Stimulated activated CD4-positive, alpha-beta T cell treated with anti-CD3 and anti-CD28 coated beads, TNF-alpha, amount 100 ng/mL, for 24 hours (primary cell): Measurements from ENCODE around the gene SMC1B.
"Not testable (repeated sequence)": the region's sequence is repeated elsewhere in the genome, so short reads cannot be mapped to it uniquely, and the experiment has no call there.

ENCODE experiments used
- DNase-seq, 3 experiments: peaks; one replicate each; pipeline ENCODE4 v3.0.0-alpha.2; 2020; ENCODE audit warnings: low read depth in 3 of 3

SMC1B gene

DNA sequence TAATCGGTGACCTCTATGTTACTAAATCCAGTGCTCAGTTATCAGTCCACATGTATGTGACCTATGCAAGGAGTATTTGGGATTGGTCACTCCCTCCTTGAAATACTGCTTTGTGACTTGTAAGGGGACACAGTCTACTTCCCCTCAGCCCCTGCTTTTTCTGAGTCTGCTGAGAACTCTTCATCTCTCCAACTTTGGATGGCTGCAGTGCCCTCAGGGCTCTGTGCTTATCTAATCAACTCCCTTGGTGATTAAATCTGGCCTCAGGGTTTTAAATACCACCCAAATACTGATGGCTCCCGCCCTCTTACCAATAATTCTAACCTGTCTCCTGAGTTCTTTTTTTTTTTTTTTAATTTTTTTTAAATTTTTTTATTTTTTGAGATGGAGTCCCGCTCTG lies 63.5 kb downstream of the SMC1B start:
- no peak for DNase-seq

DNA sequence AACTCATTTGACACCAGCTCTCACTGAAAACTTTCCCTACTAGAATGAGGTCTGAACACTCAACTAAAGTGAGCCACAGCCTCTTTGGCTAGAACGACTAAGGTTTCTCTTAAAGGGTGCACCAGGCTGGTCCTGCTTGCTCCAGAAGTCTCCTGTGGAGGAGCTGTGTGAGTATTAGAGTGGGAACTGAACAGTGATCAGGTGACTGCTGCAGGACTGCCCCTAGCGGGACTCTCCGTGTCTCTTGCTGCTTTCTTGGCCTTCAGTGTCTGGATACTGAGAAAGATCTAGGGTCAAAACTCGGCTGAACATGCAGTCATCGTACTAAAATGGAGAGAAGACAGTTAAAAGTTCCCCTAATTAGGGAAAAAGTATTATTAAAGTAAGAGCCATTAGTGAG lies 69.1 kb downstream of the SMC1B start:
- DNase-seq = no peak

DNA sequence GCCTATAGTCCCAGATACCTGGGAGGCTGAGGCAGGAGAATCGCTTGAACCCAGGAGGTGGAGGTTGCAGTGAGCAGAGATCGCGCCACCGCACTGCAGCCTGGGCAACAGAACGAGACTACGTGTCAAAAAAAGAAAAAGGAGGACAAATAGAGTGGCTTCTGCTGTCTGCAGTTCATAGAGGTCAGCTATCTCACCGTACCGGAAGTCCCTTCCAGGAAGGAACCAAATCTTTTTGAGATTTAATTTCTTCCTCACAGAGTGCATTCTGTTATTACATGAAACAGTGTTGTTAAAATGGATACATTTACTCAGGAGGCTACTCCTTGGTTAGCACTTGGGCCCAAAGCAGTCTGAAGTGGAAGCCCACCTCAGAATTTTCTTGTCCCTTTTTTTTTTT lies 70.3 kb downstream of the SMC1B start:
- DNase-seq = no peak

DNA sequence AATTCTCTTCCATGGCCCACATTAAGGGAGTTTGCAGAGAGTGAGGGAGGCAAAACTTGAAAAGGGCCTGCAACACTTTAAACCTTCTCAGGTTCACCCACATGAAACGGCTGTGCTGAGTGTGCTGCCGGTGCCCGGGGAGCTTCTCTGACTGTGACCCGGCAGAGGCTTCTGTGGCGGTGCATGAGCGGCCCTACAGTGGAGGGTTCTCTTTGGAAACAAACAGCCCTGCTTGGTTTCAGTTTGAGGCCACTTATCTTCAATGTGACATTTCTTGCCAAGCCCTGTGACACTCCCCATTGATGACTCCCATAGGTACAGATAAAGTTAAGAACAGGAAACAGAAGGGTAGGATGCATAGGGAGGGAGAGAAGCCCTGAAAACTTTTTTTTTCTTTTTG lies 71.9 kb downstream of the SMC1B start:
- DNase-seq = peak; percentile 22 to 55 (median 28)

DNA sequence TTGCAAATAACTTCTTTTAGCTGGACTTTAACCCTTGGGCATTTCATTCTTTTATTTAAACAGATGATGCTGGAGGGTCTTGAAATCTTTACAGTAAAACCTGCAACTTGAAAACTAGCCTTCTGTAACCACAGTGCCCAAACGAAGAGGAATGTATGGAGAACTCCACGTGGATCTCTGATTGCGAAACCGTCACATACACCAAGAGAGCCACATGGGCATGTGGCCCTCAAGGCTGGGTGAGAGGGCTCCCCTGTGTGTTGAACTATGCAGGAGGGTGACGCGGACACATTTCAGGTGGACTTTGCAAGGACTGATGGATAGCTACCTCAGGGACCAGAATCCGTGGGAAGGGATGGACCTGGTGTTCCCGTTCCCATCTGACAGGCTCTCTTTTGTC lies 73.1 kb downstream of the SMC1B start:
- no peak for DNase-seq

DNA sequence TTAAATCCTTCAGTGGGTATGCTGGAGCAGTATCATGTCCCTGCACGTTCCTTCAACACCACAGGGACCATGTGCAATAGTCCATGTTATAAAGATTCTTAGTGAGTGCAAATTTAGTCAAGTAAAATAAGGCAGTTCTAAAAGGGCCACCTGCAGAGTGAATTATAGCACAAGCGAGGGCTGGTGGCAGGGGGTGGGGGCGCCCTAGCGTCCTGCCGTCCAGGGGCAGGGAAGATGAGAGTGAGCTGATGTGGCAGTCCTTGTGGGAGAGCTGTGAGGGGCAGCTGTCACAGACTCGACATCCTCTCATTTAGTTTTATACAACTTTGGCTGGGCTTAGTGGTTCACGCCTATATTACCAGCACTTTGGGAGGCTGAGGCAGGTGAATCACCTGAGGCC lies 74.6 kb downstream of the SMC1B start:
- no peak for DNase-seq

DNA sequence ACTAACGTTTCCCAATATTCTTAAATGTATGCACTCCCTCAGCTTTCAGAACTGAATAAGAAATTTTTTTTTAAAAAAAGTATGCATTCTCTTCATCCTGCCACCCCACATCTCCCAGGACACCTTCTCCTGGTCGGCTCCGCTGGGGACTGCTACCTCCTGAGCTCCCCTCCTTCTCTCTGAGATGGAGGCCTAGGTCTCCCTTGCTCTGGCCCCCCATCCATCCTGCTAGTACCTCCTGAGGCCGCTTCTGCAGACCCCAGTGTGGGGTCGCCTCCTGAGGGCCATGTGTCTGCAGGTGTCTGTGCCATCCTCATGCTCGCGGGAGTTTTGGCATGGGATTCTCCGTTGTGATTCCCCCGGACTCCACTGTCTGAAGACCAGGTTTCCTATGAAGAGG lies 75.9 kb downstream of the SMC1B start:
- DNase-seq = no peak

DNA sequence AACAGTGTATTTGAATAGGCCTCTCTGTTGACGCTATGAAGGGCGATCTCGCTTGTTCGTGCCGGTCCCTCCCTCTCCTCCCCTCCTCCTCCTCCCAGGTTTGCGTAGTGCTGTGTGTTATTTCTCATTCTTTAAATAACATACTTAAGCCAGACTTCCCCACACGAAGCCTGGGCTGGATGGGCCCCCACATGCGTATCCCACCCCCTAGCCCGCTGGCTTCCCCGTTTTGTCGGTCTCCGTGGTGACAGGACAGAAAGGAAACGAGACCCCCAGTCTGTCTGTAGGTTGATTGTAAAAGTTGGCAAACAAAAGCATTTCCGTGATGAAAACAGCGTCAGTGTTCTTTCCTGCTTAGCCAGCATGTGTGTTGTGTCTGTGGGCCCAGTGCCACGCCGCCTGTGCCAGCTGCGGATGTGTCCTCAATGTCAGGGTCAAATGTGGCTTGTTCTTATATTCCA lies 76.4 kb downstream of the SMC1B start:
- DNase-seq = no peak

DNA sequence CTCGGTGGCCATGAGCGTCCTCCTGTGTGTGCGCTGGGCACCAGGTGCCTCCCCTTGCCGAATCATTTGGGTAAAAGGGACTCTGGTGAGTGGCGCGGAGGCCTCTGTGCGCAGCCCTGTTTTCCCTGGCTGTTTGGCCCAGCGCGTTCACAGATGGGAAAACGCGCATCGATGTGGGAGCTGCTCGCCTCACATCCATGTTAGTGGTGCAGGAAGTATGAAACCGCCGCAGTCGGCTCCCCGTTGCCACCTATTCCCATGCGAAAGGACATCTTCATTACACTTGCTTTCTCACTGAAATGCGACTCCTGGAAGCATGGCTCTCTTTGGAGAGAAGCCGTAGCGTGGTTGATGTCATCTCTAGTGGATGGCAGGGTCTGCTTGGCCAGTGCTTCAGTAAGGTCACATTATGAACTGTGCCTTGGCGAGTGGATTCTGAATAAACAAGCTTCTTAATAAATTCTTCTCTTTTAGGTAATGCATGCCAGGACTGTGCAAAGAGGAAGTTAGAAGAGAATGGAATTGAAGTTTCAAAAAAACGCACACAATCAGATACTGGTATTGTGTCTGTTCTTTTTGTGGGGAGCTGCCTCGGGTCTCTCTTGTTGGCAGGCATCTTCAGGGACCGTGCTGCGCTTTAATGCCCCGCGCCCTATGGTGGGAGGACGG lies 77.4 kb downstream of the SMC1B start:
- no peak for DNase-seq

DNA sequence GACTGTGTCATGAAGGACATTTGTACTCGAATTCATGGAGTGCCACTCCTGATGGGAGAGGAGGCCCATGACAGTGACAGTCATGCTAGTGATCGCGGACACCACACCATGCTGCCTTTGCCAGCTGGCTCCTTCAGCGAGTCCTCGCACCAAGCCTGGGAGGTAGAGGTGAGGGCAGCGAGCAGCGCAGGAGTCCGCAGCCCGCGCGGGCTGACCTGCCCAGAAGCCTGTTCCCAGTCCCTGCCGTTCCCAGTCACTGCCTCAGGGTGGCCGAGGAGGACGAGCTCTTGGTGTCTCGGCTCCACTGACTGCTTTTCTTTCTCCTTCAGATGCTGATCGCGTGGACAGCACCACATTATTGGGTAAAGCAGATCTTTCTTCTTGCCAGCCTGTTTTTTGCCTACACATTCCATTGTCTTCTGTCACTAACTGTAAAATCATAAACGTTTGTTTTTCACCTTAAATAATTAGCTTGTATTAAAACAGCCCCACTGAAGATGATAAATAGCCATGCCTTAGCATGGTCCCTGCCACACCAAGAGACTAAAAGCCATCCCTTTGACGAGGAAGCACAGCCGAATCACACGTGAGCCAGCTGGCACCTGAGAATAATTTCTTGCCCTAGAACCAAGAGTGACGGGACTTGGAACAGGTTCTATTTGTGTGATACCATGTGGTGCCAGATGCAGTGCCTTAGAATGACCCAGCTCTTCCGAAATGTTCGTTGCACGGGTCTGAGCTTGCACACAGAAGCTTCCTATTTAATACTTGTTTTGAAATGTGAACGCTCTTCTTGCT lies 78.2 kb downstream of the SMC1B start:
- no peak for DNase-seq

DNA sequence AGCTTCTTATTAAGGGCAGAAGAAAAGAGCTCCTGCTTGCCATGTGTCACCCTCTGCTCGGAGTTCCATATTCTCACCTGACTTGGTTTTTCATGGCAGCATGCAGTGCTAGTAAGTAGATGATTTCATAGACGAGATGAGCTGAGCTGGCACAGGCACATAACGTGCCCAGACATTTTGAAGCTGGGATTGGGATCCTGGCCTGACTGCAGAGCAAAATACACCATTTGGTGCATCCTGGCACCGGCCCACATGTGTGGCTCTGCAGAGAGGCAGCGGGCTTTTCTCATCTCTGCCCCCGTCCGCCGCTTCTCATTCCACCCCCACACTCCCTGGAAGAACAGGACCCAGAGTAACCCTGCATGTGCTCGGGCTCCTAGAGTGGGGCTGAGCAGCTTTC lies 78.9 kb downstream of the SMC1B start:
- no peak for DNase-seq

DNA sequence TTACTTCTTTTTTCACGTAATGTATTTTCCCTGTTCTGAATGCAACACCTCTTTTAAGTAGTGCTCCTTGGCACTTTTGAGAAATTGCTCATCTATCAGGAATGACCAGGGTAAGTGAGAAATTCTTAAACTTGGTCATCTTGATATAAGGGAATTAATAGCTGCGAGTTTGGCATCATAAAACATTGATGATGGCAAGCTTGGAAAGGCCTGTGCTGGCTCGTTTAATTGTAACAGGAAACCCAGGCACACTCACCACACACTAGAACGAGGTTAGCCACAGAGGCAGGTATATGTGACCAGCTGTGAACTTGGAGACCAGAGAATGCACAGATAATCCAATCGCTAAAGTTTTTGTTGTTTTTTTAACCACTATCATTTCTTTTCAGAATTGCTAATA lies 79.3 kb downstream of the SMC1B start:
- no peak for DNase-seq

DNA sequence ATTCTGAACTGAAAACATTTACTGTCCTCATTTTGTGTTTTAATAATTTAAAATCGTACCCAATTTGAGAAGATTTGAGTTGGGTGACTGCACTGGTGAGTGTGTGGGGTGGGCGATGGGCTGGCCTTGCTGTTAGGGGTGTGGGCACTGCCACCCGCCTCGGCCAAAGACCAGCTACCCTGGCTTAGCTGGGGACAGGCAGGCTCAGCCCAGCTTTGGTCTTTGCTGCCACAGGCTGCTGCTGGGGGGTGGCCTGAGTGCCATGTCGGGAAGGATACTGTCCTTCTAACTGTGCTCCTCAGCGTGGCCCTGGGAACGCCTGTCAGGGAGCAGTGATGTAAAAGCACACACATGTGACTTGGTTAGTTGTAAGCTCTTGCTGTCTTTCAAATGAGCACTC lies 81.4 kb downstream of the SMC1B start:
- DNase-seq = no peak

DNA sequence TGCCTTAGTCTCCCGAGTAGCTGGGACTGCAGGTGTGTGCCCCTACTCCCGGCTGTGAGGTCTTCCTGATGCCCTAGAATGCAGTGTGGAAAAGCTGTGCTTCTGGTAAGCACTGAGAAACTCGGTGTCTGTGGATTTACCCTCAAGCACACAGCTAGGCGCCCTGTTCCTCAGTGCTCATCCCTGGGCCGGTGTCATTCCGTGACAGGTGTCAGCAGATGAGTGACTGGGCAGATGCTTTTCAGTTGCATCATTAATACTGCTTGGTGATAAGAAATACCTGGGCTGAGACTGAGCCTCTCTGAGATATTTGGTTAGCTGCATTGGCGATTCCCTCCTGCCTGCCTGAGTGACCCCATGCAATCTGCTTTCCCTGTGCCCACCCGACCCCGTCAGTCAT lies 81.9 kb downstream of the SMC1B start:
- DNase-seq = no peak

DNA sequence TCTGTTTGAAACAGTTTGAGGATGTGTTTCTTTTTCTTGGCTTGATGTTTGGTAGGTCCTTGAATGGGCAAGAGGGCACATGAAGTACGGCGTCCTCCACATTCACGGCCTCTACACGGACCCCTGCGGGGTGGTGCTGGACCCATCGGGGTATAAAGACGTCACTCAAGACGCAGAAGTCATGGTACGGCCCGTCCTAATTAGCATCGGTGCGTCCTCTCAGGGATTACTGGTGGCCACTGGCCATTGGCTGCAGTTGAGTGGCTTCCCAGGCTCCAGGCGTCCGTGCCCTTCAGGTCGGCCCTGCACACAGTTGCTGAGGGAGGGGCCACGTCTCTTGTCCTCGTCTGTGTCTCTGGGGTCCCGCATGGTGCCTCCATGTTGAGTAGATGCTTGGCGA lies 82.9 kb downstream of the SMC1B start:
- DNase-seq = no peak

DNA sequence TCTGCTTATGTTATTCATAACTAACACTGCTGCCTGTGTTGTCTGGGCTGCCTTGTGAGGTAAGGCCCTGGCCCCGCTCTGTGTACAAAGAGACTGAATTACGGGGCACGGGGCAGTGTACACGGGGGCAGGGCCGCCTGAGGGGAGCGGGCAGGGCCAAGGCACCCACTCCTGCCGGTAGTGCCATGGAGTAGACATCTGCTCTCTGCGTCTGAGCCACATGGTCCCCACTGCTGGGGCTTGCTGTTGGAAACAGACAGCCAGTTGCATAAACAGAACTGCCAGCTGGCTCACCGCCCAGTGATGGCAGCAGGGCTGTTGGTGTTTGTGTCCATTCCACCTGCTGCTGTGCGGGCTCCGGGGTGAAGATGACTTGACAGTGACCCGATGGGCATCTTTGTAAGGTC lies 83.9 kb downstream of the SMC1B start:
- DNase-seq = no peak

DNA sequence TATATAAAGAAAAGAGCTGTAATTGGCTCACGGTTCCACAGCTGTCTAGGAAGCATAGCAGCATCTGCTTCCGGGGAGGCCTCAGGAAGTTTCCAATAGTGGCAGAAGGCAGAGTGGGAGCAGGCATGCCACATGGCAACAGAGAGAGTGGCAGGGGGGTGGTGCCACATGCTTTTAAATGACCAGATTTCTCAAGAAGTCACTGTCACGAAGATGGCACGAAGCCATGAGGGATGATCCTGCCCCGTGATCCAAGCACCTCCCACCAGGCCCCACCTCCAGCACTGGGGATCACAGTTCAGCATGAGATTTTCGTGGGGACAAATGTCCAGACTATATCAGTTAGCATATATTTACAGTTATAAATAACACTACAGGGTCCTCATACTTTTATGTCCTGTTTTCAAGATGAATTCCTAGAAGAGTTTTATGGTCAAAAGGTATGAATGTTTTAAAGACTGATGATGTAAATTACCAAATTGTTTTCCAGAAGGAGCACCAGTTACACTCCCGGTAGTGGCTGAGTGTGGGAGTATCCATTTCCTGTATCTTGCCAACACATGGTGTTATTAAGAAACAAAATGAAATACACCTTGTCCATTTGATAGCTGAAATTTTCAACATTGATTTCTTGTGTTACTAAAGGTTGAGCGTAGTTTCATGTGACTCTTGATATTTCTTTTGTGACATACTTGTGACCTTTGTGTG lies 84.4 kb downstream of the SMC1B start:
- no peak for DNase-seq

DNA sequence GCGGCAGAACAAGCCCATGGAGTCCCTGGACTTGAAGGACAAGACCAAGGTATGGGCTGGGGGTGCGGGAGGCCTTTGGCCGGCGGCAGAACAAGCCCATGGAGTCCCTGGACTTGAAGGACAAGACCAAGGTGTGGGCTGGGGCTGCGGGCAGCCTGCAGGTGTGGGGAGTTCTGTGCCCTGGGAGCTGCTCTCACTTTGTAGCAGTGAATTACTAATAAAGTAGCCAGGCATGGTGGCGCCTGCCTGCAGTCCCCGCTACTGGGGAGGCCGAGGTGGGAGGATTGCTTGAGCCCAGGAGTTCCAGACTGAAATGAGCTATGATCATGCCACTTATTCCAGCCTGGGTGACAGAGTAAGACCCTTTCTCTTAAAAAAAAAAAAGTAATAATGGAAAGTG lies 85.1 kb downstream of the SMC1B start:
- DNase-seq = not testable (repeated sequence)

DNA sequence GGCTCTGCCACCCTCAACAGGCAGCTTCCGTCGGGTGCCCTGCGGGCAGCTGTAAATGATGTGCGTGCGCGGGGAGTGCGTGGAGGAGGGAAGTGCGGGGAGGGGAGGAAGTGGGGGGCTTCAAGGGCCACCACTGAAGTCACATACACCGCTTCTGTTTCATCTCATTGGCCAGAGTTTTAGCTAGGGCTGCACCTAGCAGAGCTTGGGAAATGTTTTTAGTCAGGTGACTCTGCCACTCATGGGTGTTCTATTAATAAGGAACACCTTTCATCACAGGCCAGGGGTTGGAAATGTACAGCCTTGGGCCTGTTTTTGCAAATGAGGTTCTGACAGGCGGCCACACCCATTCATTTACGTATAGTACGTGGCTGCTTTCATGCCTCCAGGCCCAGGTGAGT lies 89.1 kb downstream of the SMC1B start:
- no peak for DNase-seq

DNA sequence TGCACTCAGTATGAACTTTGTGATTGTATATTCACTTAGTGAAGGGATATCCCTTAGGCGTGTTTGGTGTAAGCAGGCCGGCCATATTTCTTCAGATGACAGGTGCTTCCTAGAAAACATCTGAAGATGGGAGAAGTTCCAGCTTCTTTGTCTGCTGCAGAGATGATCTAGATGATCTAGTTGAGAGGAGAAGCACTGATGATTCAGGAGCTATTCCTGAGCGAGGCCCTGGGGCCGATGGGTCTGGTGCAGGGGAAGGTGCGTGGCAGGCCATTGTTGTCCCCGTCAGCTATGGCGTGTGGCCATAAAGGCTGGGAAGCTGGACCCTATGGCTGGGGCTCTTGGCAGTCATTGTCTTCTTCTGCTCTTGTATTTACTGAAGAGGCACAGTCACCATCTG lies 89.7 kb downstream of the SMC1B start:
- no peak for DNase-seq

DNA sequence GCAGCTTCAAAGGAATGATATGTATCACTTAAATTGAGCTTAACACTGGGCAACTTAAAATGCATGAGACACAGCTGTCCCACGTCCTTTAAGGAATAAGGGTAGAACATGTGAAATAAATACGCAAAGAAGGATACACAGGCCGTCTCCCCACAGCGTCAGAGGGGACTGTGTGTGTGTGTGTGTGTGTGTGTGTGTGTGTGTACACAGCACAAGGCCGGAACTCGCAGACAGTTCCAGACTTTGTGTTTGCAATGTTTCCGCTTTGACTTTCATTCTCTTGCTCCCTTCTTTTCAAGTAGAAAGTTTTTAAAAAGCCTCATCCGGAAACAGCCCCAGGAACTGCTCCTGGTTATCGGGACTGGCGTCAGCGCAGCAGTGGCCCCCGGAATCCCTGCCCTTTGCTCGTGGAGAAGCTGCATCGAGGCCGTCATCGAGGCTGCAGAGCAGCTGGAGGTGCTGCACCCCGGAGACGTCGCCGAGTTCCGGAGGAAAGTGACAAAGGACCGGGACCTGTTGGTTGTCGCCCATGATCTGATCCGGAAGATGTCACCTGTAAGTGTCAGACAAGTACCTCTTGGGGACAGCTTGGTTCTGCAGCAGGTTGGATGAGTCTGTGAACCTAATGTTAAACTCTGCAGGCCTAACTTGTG lies 90.4 kb downstream of the SMC1B start:
- DNase-seq = no peak

DNA sequence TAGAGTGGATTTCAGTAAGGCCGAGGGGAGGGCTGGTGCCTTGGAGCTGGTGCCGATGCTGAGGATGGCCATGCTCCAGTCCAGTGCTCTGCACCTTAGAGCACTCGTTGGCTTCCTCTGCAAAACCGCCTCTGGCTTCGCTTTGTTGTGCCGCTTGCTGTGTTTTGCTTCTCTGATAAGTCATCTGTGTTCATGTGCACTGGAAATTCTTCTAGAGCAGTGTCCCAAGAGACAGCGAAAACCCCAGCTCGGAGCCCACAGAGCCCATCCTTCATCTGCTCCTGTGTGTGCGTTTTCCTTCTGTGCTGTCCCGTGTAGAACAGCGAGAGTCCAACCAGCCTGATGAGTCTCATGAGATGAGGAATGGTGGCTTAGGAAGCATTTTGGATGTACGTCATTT lies 91.6 kb downstream of the SMC1B start:
- no peak for DNase-seq
